ENCODE results near the gene GALNT6. TPM values are rescaled to one million over a fixed set of nuclear protein-coding genes. Genes with fewer than 3 reads are reported as not detected.

The GALNT6 gene
- total and polyA plus RNA-seq, 2 donors (not counting 1 experiment from before 2014, with no cell fraction given) = 25.2 to 115 TPM

- Histone ChIP-seq H3K9ac (ENCODE audit: insufficient read depth, low read length) (no peak overlapping the region), H3K9me3 (ENCODE audit: control insufficient read depth, insufficient read depth, low read depth, low read length) (no peaks in the 10 kb centered on the region), H2AFZ (ENCODE audit: low read length) (peak overlapping the region; percentile 5), H3K4me3 (replicated peaks in 1 of 4; ENCODE audit: control extremely low read depth in 1 of 4, insufficient read depth in 1 of 4, low read depth in 3 of 4, low read length in 4 of 4) (no peak overlapping the region), H4K20me1 (ENCODE audit: control insufficient read depth, extremely low read depth, insufficient read depth, low read length) (no peaks in the 10 kb centered on the region), H3K4me2 (ENCODE audit: extremely low read depth, insufficient read depth, low read length) (no peak overlapping the region), H3K27me3 (ENCODE audit: control insufficient read depth, insufficient read depth, low read length) (no peaks in the 10 kb centered on the region), H3K4me1 (ENCODE audit: control insufficient read depth, extremely low read depth, insufficient read depth, low read length) (peaks cover 31% of the 10 kb centered on the region), H3K36me3 (ENCODE audit: control insufficient read depth, insufficient read depth, low read length) (peaks cover 16% of the 10 kb centered on the region), H3K27ac (ENCODE audit: insufficient read depth, low read length) (peak overlapping the region; percentile 48), H3K79me2 (ENCODE audit: control insufficient read depth, insufficient read depth, low read length) (no peaks in the 10 kb centered on the region)
- TF ChIP-seq EZH2 (IDR thresholded peaks at IDR 0.05; ENCODE audit: low read length, missing control alignments) (no peak), CTCF (conservative IDR thresholded peaks at IDR 0.05 in 1 of 2, IDR thresholded peaks at IDR 0.05 in 1 of 2; ENCODE audit: low read depth in 1 of 2, low read length in 2 of 2) (no peak)
- peak in 1 of 2 donors; percentile 36 for DNase-seq (ENCODE audit: low read depth in 2 of 2)
These were observed 16.8 kb downstream of the GALNT6 start for GRCh38 chr12:51374361-51374760.

- H3K27me3 ChIP-seq (ENCODE audit: control insufficient read depth, insufficient read depth, low read length) = no peaks in the 10 kb centered on the region
- no peak overlapping the region for H3K4me2 ChIP-seq (ENCODE audit: extremely low read depth, insufficient read depth, low read length)
- H3K36me3 ChIP-seq (ENCODE audit: control insufficient read depth, insufficient read depth, low read length) = peaks cover 14% of the 10 kb centered on the region
These were observed 18.0 kb downstream of the GALNT6 start for GRCh38 chr12:51373187-51373586.

GRCh38 chr12:51372021-51372420, 19.2 kb downstream of the GALNT6 start:
- Histone ChIP-seq H3K9ac (ENCODE audit: insufficient read depth, low read length) (no peak overlapping the region), H3K4me2 (ENCODE audit: extremely low read depth, insufficient read depth, low read length) (peak overlapping the region; percentile 49), H3K4me1 (ENCODE audit: control insufficient read depth, extremely low read depth, insufficient read depth, low read length) (peaks cover 31% of the 10 kb centered on the region)

More at GRCh38 chr12:51373187-51373586, 18.0 kb downstream of the GALNT6 start:
- peaks cover 31% of the 10 kb centered on the region for H3K4me1 ChIP-seq (ENCODE audit: control insufficient read depth, extremely low read depth, insufficient read depth, low read length)
- H3K27ac ChIP-seq (ENCODE audit: insufficient read depth, low read length) = no peak overlapping the region
- H4K20me1 ChIP-seq (ENCODE audit: control insufficient read depth, extremely low read depth, insufficient read depth, low read length) = no peaks in the 10 kb centered on the region
- H3K79me2 ChIP-seq (ENCODE audit: control insufficient read depth, insufficient read depth, low read length) = no peaks in the 10 kb centered on the region
- H3K9me3 ChIP-seq (ENCODE audit: control insufficient read depth, insufficient read depth, low read depth, low read length) = no peaks in the 10 kb centered on the region
- TF ChIP-seq EZH2 (IDR thresholded peaks at IDR 0.05; ENCODE audit: low read length, missing control alignments) = no peak
- no peak for TF ChIP-seq CTCF (conservative IDR thresholded peaks at IDR 0.05 in 1 of 2, IDR thresholded peaks at IDR 0.05 in 1 of 2; ENCODE audit: low read depth in 1 of 2, low read length in 2 of 2)
- DNase-seq (ENCODE audit: low read depth in 2 of 2) = no peak
- H3K4me3 ChIP-seq (replicated peaks in 1 of 4; ENCODE audit: control extremely low read depth in 1 of 4, insufficient read depth in 1 of 4, low read depth in 3 of 4, low read length in 4 of 4) = no peak overlapping the region
- H3K9ac ChIP-seq (ENCODE audit: insufficient read depth, low read length) = no peak overlapping the region
- no peak overlapping the region for H2AFZ ChIP-seq (ENCODE audit: low read length)

More at GRCh38 chr12:51372021-51372420, 19.2 kb downstream of the GALNT6 start:
- DNase-seq (ENCODE audit: low read depth in 2 of 2) = no peak
- no peaks in the 10 kb centered on the region for H4K20me1 ChIP-seq (ENCODE audit: control insufficient read depth, extremely low read depth, insufficient read depth, low read length)
- no peak overlapping the region for H3K4me3 ChIP-seq (replicated peaks in 1 of 4; ENCODE audit: control extremely low read depth in 1 of 4, insufficient read depth in 1 of 4, low read depth in 3 of 4, low read length in 4 of 4)
- no peaks in the 10 kb centered on the region for H3K79me2 ChIP-seq (ENCODE audit: control insufficient read depth, insufficient read depth, low read length)
- H2AFZ ChIP-seq (ENCODE audit: low read length) = no peak overlapping the region
- H3K9me3 ChIP-seq (ENCODE audit: control insufficient read depth, insufficient read depth, low read depth, low read length) = no peaks in the 10 kb centered on the region
- no peaks in the 10 kb centered on the region for H3K27me3 ChIP-seq (ENCODE audit: control insufficient read depth, insufficient read depth, low read length)
- peaks cover 9% of the 10 kb centered on the region for H3K36me3 ChIP-seq (ENCODE audit: control insufficient read depth, insufficient read depth, low read length)
- peak overlapping the region; percentile 72 for H3K27ac ChIP-seq (ENCODE audit: insufficient read depth, low read length)
- TF ChIP-seq EZH2 (IDR thresholded peaks at IDR 0.05; ENCODE audit: low read length, missing control alignments) = no peak
- no peak for TF ChIP-seq CTCF (conservative IDR thresholded peaks at IDR 0.05 in 1 of 2, IDR thresholded peaks at IDR 0.05 in 1 of 2; ENCODE audit: low read depth in 1 of 2, low read length in 2 of 2)
